T-helper 2 cell treated with Interferon-gamma antibody and Interleukin-4, amounts not matched to agents 5 μg/mL and 100 μg/mL, for 36 hours (primary cell): ENCODE measurements around the gene ZNF354B.
"Not testable (repeated sequence)": the region's sequence is repeated elsewhere in the genome, so short reads cannot be mapped to it uniquely, and the experiment has no call there.

Experiments
- DNase-seq: peaks from one replicate; pipeline ENCODE4 v3.0.0; 2021; ENCODE audit warnings: low spot score
- H3K27ac Mint-ChIP-seq: one replicate; pipeline ENCODE4 v1.8.0; 2021; ENCODE audit warnings: mild to moderate bottlenecking, mixed read lengths
- H3K27me3 Mint-ChIP-seq: one replicate; pipeline ENCODE4 v1.8.0; 2021; ENCODE audit warnings: low read depth, mixed read lengths
- H3K36me3 Mint-ChIP-seq: one replicate; pipeline ENCODE4 v1.8.0; 2021; ENCODE audit warnings: low read depth, mixed read lengths
- H3K4me1 Mint-ChIP-seq: one replicate; pipeline ENCODE4 v1.8.0; 2021; ENCODE audit warnings: low read depth, mixed read lengths
- H3K4me3 Mint-ChIP-seq: one replicate; pipeline ENCODE4 v1.8.0; 2022; ENCODE audit warnings: mild to moderate bottlenecking, moderate library complexity, mixed read lengths
- H3K9me3 Mint-ChIP-seq: one replicate; pipeline ENCODE4 v1.8.0; 2021; ENCODE audit warnings: mixed read lengths

ZNF354B gene

GRCh38 chr5:178851951-178852350, 7.8 kb upstream of the ZNF354B start:
- Mint-ChIP-seq H3K27me3 (no peaks in the 10 kb centered on the region), H3K4me1 (no peaks in the 10 kb centered on the region), H3K36me3 (no peaks in the 10 kb centered on the region), H3K4me3 (no peak overlapping the region), H3K9me3 (peaks cover 4% of the 10 kb centered on the region), H3K27ac (no peak overlapping the region)
- DNase-seq = no peak

- Mint-ChIP-seq H3K27ac (no peak overlapping the region), H3K4me3 (no peak overlapping the region), H3K9me3 (no peaks in the 10 kb centered on the region), H3K4me1 (peaks cover 5% of the 10 kb centered on the region), H3K36me3 (no peaks in the 10 kb centered on the region), H3K27me3 (no peaks in the 10 kb centered on the region)
- no peak for DNase-seq
Observed at GRCh38 chr5:178854284-178854683, 5.5 kb upstream of the ZNF354B start.

GRCh38 chr5:178860615-178861014, 862 bp downstream of the ZNF354B start:
- not testable (repeated sequence) for H3K27ac Mint-ChIP-seq, H3K27me3 Mint-ChIP-seq, H3K4me3 Mint-ChIP-seq, DNase-seq
- Mint-ChIP-seq H3K4me1 (peaks cover 16% of the 10 kb centered on the region), H3K9me3 (peaks cover 10% of the 10 kb centered on the region), H3K36me3 (peaks cover 39% of the 10 kb centered on the region)

GRCh38 chr5:178861627-178862026, 1.9 kb downstream of the ZNF354B start:
- Mint-ChIP-seq H3K9me3 (peaks cover 14% of the 10 kb centered on the region), H3K27ac (no peak overlapping the region), H3K36me3 (peaks cover 49% of the 10 kb centered on the region), H3K27me3 (no peaks in the 10 kb centered on the region), H3K4me1 (peaks cover 16% of the 10 kb centered on the region), H3K4me3 (peak overlapping the region; percentile 59)
- DNase-seq = no peak

- H3K4me1 Mint-ChIP-seq = no peaks in the 10 kb centered on the region
- H3K27ac Mint-ChIP-seq = no peak overlapping the region
- peaks cover 47% of the 10 kb centered on the region for H3K9me3 Mint-ChIP-seq
- H3K4me3 Mint-ChIP-seq = no peak overlapping the region
- DNase-seq = no peak
- peaks cover 84% of the 10 kb centered on the region for H3K36me3 Mint-ChIP-seq
- no peaks in the 10 kb centered on the region for H3K27me3 Mint-ChIP-seq
Observed at GRCh38 chr5:178866946-178867345, 7.2 kb downstream of the ZNF354B start.

- Mint-ChIP-seq H3K36me3 (peaks cover 90% of the 10 kb centered on the region), H3K4me1 (no peaks in the 10 kb centered on the region), H3K27me3 (no peaks in the 10 kb centered on the region), H3K4me3 (no peak overlapping the region), H3K9me3 (peaks cover 65% of the 10 kb centered on the region), H3K27ac (no peak overlapping the region)
- no peak for DNase-seq
Observed at GRCh38 chr5:178869577-178869976, 9.8 kb downstream of the ZNF354B start.

- Mint-ChIP-seq H3K27me3 (no peaks in the 10 kb centered on the region), H3K9me3 (peaks cover 69% of the 10 kb centered on the region), H3K4me3 (no peak overlapping the region), H3K36me3 (peaks cover 91% of the 10 kb centered on the region), H3K4me1 (no peaks in the 10 kb centered on the region), H3K27ac (no peak overlapping the region)
- DNase-seq = no peak
Observed at GRCh38 chr5:178870411-178870810, 10.7 kb downstream of the ZNF354B start.

GRCh38 chr5:178872302-178872701, 12.5 kb downstream of the ZNF354B start:
- peaks cover 75% of the 10 kb centered on the region for H3K9me3 Mint-ChIP-seq
- H3K27ac Mint-ChIP-seq = no peak overlapping the region
- no peaks in the 10 kb centered on the region for H3K27me3 Mint-ChIP-seq
- H3K36me3 Mint-ChIP-seq = peaks cover 89% of the 10 kb centered on the region
- DNase-seq = no peak
- no peaks in the 10 kb centered on the region for H3K4me1 Mint-ChIP-seq
- H3K4me3 Mint-ChIP-seq = no peak overlapping the region

GRCh38 chr5:178883115-178883694, 23.5 kb downstream of the ZNF354B start:
- not testable (repeated sequence) for H3K27me3 Mint-ChIP-seq, H3K27ac Mint-ChIP-seq, H3K4me1 Mint-ChIP-seq, DNase-seq, H3K4me3 Mint-ChIP-seq
- peaks cover 76% of the 10 kb centered on the region for H3K36me3 Mint-ChIP-seq
- H3K9me3 Mint-ChIP-seq = peaks cover 71% of the 10 kb centered on the region

- Mint-ChIP-seq H3K4me3 (no peak overlapping the region), H3K9me3 (peaks cover 73% of the 10 kb centered on the region), H3K27me3 (no peaks in the 10 kb centered on the region), H3K4me1 (no peaks in the 10 kb centered on the region), H3K27ac (no peak overlapping the region), H3K36me3 (peaks cover 76% of the 10 kb centered on the region)
- no peak for DNase-seq
Observed at GRCh38 chr5:178883815-178884430, 24.2 kb downstream of the ZNF354B start.

GRCh38 chr5:178895615-178896571, 36.1 kb downstream of the ZNF354B start, which contains the start of gene ZFP2:
ZFP2 (plus strand) TSS chr5:178895913; CDS start chr5:178931314, 35,401 bp downstream.
- H3K36me3 Mint-ChIP-seq = peaks cover 2% of the 10 kb centered on the region
- no peaks in the 10 kb centered on the region for H3K27me3 Mint-ChIP-seq
- H3K9me3 Mint-ChIP-seq = peaks cover 54% of the 10 kb centered on the region
- peak; percentile 4 for DNase-seq
- no peak within 1 kb of the TSS for H3K27ac Mint-ChIP-seq
- H3K4me1 Mint-ChIP-seq = no peaks in the 10 kb centered on the region
- H3K4me3 Mint-ChIP-seq = peak within 1 kb of the TSS; percentile 58

- DNase-seq = no peak
- H3K4me1 Mint-ChIP-seq = no peaks in the 10 kb centered on the region
- H3K4me3 Mint-ChIP-seq = no peak overlapping the region
- H3K9me3 Mint-ChIP-seq = peaks cover 57% of the 10 kb centered on the region
- peaks cover 2% of the 10 kb centered on the region for H3K36me3 Mint-ChIP-seq
- no peaks in the 10 kb centered on the region for H3K27me3 Mint-ChIP-seq
- no peak overlapping the region for H3K27ac Mint-ChIP-seq
Observed at GRCh38 chr5:178899289-178899688, 39.5 kb downstream of the ZNF354B start.

- Mint-ChIP-seq H3K27me3 (no peaks in the 10 kb centered on the region), H3K4me3 (no peak overlapping the region), H3K4me1 (no peaks in the 10 kb centered on the region), H3K27ac (no peak overlapping the region), H3K9me3 (peaks cover 45% of the 10 kb centered on the region), H3K36me3 (peaks cover 2% of the 10 kb centered on the region)
- no peak for DNase-seq
Observed at GRCh38 chr5:178902849-178903248, 43.1 kb downstream of the ZNF354B start.
